H1 (cell line): Measurements from ENCODE around the gene COLQ. TPM values are rescaled to one million over a fixed set of nuclear protein-coding genes. Genes with fewer than 3 reads are reported as not detected.

Source experiments
- CTCF ChIA-PET: fragments of 300-600 bp; sonication (Branson Sonifier 250); formaldehyde crosslinking; loops from one replicate; lab custom pipeline; 2021; ENCODE audit not compliant: partially characterized antibody; lab: Charles Lee
- POLR2A ChIA-PET: fragments of 300-600 bp; sonication (Branson Sonifier 250); formaldehyde crosslinking; loops from one replicate; lab custom pipeline; 2021; ENCODE audit warnings: inconsistent platforms; ENCODE audit not compliant: partially characterized antibody; lab: Charles Lee
- DNase-seq, 2 experiments: peaks; one replicate each; pipeline versions ENCODE4 v3.0.0 to v3.0.0-alpha.2; 2010 to 2022; ENCODE audit warnings: low spot score in 2 of 2, low read depth in 1 of 2, mixed read lengths in 1 of 2
- FAIRE-seq: peaks from 2 replicates; lab custom pipeline; 2011; peaks lifted over from hg19 to GRCh38; lab: Jason Lieb, UNC
- H2AFZ ChIP-seq: 2 replicates; pipeline ENCODE4 v1.8.1; 2012; ENCODE audit warnings: low read length, inconsistent platforms
- H2AK5ac ChIP-seq: 2 replicates; pipeline ENCODE4 v1.6.1; 2013; ENCODE audit warnings: low read depth, low read length
- H2BK120ac ChIP-seq: replicated peaks from 2 replicates; pipeline ENCODE3; 2013; ENCODE audit warnings: low read depth, low read length, inconsistent platforms
- H2BK12ac ChIP-seq: 2 replicates; pipeline ENCODE4 v1.6.1; 2013; ENCODE audit warnings: low read depth, low read length
- H2BK15ac ChIP-seq: 2 replicates; pipeline ENCODE4 v1.6.1; 2013; ENCODE audit warnings: low read length
- H2BK20ac ChIP-seq: 2 replicates; pipeline ENCODE4 v1.6.1; 2013; ENCODE audit warnings: low read length
- H2BK5ac ChIP-seq: 2 replicates; pipeline ENCODE4 v1.6.1; 2013; ENCODE audit warnings: low read depth, low read length
- H3K14ac ChIP-seq: 2 replicates; pipeline ENCODE4 v1.6.1; 2013; ENCODE audit warnings: inconsistent platforms; ENCODE audit not compliant: insufficient read length
- H3K18ac ChIP-seq: 2 replicates; pipeline ENCODE4 v1.6.1; 2013; ENCODE audit warnings: low read length; ENCODE audit errors: extremely low read depth
- H3K23ac ChIP-seq: 2 replicates; pipeline ENCODE4 v1.6.1; 2013; ENCODE audit warnings: inconsistent platforms; ENCODE audit not compliant: insufficient read length
- H3K23me2 ChIP-seq: 2 replicates; pipeline ENCODE4 v1.6.1; 2013; ENCODE audit warnings: low read depth, low read length
- H3K27ac ChIP-seq: 2 replicates; pipeline ENCODE4 v1.6.1; 2011; ENCODE audit warnings: low read depth, low read length, inconsistent platforms
- H3K27me3 ChIP-seq, 4 experiments: replicated peaks in 1 of 4; 1 replicate in 1 of 4; 2 replicates in 3 of 4; pipeline versions ENCODE4 v1.6.1 to v1.8.1; 2011 to 2013; ENCODE audit warnings: low read length in 3 of 4, mild to moderate bottlenecking in 3 of 4, inconsistent platforms in 2 of 4, mixed read lengths in 2 of 4, moderate library complexity in 1 of 4; ENCODE audit not compliant: control insufficient read depth in 3 of 4, insufficient read depth in 3 of 4; ENCODE audit errors: extremely low read depth in 1 of 4
- H3K36me3 ChIP-seq, 4 experiments: 2 replicates each; pipeline versions ENCODE4 v1.6.1 to v1.8.1; 2011 to 2013; ENCODE audit warnings: mild to moderate bottlenecking in 4 of 4, low read length in 3 of 4, moderate library complexity in 2 of 4, control low read depth in 1 of 4, inconsistent platforms in 1 of 4; ENCODE audit not compliant: insufficient read depth in 4 of 4, control insufficient read depth in 2 of 4
- H3K4ac ChIP-seq: replicated peaks from 2 replicates; pipeline ENCODE3; 2013; ENCODE audit warnings: low read length, low read depth, mixed read lengths, inconsistent platforms; ENCODE audit not compliant: insufficient read length
- H3K4me1 ChIP-seq, 4 experiments: replicated peaks in 1 of 4; 1 replicate in 1 of 4; 2 replicates in 3 of 4; pipeline versions ENCODE4 v1.6.1 to v1.8.1; 2011 to 2013; ENCODE audit warnings: low read length in 3 of 4, inconsistent platforms in 2 of 4, mixed read lengths in 1 of 4; ENCODE audit not compliant: insufficient read depth in 4 of 4, control insufficient read depth in 3 of 4
- H3K4me2 ChIP-seq, 2 experiments: 2 replicates each; pipeline versions ENCODE4 v1.6.1 to v1.8.1; 2011 to 2013; ENCODE audit warnings: low read depth in 2 of 2, low read length in 2 of 2, control low read depth in 1 of 2, inconsistent platforms in 1 of 2, mild to moderate bottlenecking in 1 of 2; ENCODE audit not compliant: insufficient read depth in 1 of 2
- H3K4me3 ChIP-seq, 4 experiments: fragments of 200-600, 300-600 bp in 1 of 4; sonication (generic), shearing (Covaris generic), sonication (Bioruptor Twin) in 1 of 4; 2 replicates each; pipeline versions ENCODE4 v1.5.1 to v1.8.1; 2011 to 2016; ENCODE audit warnings: low read length in 4 of 4, low read depth in 3 of 4, control low read depth in 2 of 4, inconsistent platforms in 2 of 4, mild to moderate bottlenecking in 2 of 4, mixed read lengths in 1 of 4, moderate library complexity in 1 of 4; ENCODE audit not compliant: insufficient read depth in 2 of 4; ENCODE audit errors: extremely low read depth in 1 of 4
- H3K56ac ChIP-seq: replicated peaks from 2 replicates; pipeline ENCODE3; 2013; ENCODE audit warnings: low read depth, mild to moderate bottlenecking, mixed read lengths, low read length, inconsistent platforms; ENCODE audit not compliant: insufficient read length
- H3K79me1 ChIP-seq: 2 replicates; pipeline ENCODE4 v1.6.1; 2013; ENCODE audit warnings: low read depth, low read length, control low read depth
- H3K79me2 ChIP-seq, 2 experiments: 2 replicates each; pipeline versions ENCODE4 v1.6.1 to v1.8.1; 2012 to 2013; ENCODE audit warnings: low read length in 2 of 2, mild to moderate bottlenecking in 2 of 2, inconsistent platforms in 1 of 2; ENCODE audit not compliant: insufficient read depth in 2 of 2, control insufficient read depth in 1 of 2
- H3K9ac ChIP-seq, 4 experiments: replicated peaks in 1 of 4; 1 replicate in 1 of 4; 2 replicates in 3 of 4; pipeline versions ENCODE4 v1.6.1 to v1.8.1; 2011 to 2013; ENCODE audit warnings: low read depth in 3 of 4, low read length in 3 of 4, control low read depth in 2 of 4, mild to moderate bottlenecking in 2 of 4, moderate library complexity in 2 of 4, inconsistent platforms in 1 of 4; ENCODE audit errors: extremely low read depth in 1 of 4
- H3K9me3 ChIP-seq, 2 experiments: 2 replicates each; pipeline versions ENCODE4 v1.6.1 to v1.8.1; 2012 to 2013; ENCODE audit warnings: mild to moderate bottlenecking in 2 of 2, moderate library complexity in 2 of 2, control low read depth in 1 of 2, inconsistent platforms in 1 of 2, low read depth in 1 of 2, low read length in 1 of 2, mixed read lengths in 1 of 2; ENCODE audit not compliant: insufficient read depth in 2 of 2
- H4K20me1 ChIP-seq, 2 experiments: replicated peaks in 1 of 2; 2 replicates each; pipeline versions ENCODE3 to v1.8.1; 2011 to 2013; ENCODE audit warnings: inconsistent platforms in 2 of 2, low read length in 2 of 2, mild to moderate bottlenecking in 1 of 2; ENCODE audit not compliant: insufficient read depth in 2 of 2, control insufficient read depth in 1 of 2
- H4K5ac ChIP-seq: 2 replicates; pipeline ENCODE4 v1.6.1; 2013; ENCODE audit warnings: low read length, low read depth, mixed read lengths, inconsistent platforms; ENCODE audit not compliant: insufficient read length
- H4K8ac ChIP-seq: 2 replicates; pipeline ENCODE4 v1.8.0; 2013; ENCODE audit warnings: mild to moderate bottlenecking, moderate library complexity, low read length, inconsistent platforms; ENCODE audit not compliant: insufficient read depth; ENCODE audit errors: extremely low read depth
- H4K91ac ChIP-seq: replicated peaks from 2 replicates; pipeline ENCODE3; 2013; ENCODE audit warnings: low read length, mixed read lengths, inconsistent platforms; ENCODE audit not compliant: insufficient read length
- CBX8 ChIP-seq: fragments of 300-800, 300-1000 bp; sonication (generic); IDR thresholded peaks from 2 replicates; pipeline ENCODE4 v1.7.1; 2016; ENCODE audit warnings: low read depth, low read length, borderline replicate concordance
- FOSL1 ChIP-seq: IDR thresholded peaks from 2 replicates; pipeline ENCODE4 v1.6.1; 2011; ENCODE audit warnings: mild to moderate bottlenecking, low read depth, low read length, moderate library complexity; ENCODE audit not compliant: insufficient read depth
- polyA plus RNA-seq, 7 experiments: library from polyadenylated mRNA; depleted of rRNA in 3 of 7; stranded (reverse) in 5 of 7; unstranded in 2 of 7; fragments of >200 nt in 5 of 7; fragments of 200-250 nt in 2 of 7; gene quantifications; 1 replicate in 5 of 7; 2 replicates in 1 of 7; 4 replicates in 1 of 7; pipeline versions ENCODE4 v1.2.1 to v1.2.3, GENCODE V29; 2011 to 2013; ENCODE audit warnings: missing spikeins in 2 of 7, mixed read lengths in 2 of 7
- total RNA-seq: library from RNA; stranded (reverse); fragmentation: NEBNext Ultra II Directional; extraction: Animal tissue kit (Norgen Biotek cat#: 25700); gene quantifications from 2 replicates; pipeline ENCODE4 v1.2.1, GENCODE V29; 2021

The COLQ gene
- total and polyA plus RNA-seq, 2 of the 8 experiments (the other 6 are each of a cell fraction or from before 2014, with no cell fraction given): 1.5 to 1.9 TPM

DNA sequence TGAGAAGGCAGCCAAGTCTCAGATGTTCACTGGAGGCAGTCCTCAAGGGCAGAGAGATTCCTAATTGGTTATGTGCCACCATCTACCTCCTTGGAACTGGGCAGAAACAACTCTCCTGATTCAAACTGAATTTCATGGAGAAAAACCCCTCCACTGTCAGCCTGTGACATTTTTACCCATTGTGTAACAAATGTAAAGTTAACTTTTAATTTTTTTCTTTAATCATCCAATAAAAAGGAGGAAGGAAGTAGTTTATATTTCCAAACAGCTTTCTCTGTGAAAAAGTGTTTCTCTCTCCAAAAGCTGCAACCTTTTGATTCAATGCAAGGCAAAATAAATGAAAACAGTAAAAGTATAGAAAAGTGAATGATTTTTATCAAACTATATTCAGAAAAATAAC is 510 bp upstream of the COLQ start:
- ChIA-PET POLR2A (no interaction called here), CTCF (interaction anchor here (0.5 to 3.2 kb wide), 6 partner anchors 9 to 365 kb away, joined by 3 to 10 read pairs (median 5); no protein-coding TSS in a partner anchor)
- no peaks in the 10 kb centered on the region for H4K20me1 ChIP-seq
- H3K23ac ChIP-seq: no peak overlapping the region
- H3K4me3 ChIP-seq: no peak overlapping the region
- H2BK5ac ChIP-seq: no peak overlapping the region
- H3K79me1 ChIP-seq: no peaks in the 10 kb centered on the region
- H3K4ac ChIP-seq: no peak overlapping the region
- no peak overlapping the region for H2BK12ac ChIP-seq
- H3K27ac ChIP-seq: no peak overlapping the region
- no peak overlapping the region for H2BK20ac ChIP-seq
- no peaks in the 10 kb centered on the region for H3K36me3 ChIP-seq
- H3K9ac ChIP-seq: no peak overlapping the region
- H3K9me3 ChIP-seq: no peaks in the 10 kb centered on the region
- H3K4me1 ChIP-seq: peaks cover 2 to 12% (median 8%) of the 10 kb centered on the region in 4 experiments; a peak in 6 of 7 replicates
- H2AK5ac ChIP-seq: no peak overlapping the region
- no peak overlapping the region for H2BK15ac ChIP-seq
- H2AFZ ChIP-seq: no peak overlapping the region
- H3K27me3 ChIP-seq: peaks cover 2 to 17% (median 9%) of the 10 kb centered on the region in 4 experiments
- no peak for FAIRE-seq
- no peak overlapping the region for H3K56ac ChIP-seq
- no peak overlapping the region for H4K5ac ChIP-seq
- H3K4me2 ChIP-seq: peak overlapping the region in 1 of 2 experiments; percentile 58; a peak in 1 of 4 replicates
- no peak overlapping the region for H3K14ac ChIP-seq
- no peak overlapping the region for H2BK120ac ChIP-seq
- DNase-seq: no peak
- no peak overlapping the region for H4K91ac ChIP-seq
- H3K23me2 ChIP-seq: no peaks in the 10 kb centered on the region; the same call in 1 of the 2 replicates
- no peaks in the 10 kb centered on the region for H3K79me2 ChIP-seq
- H4K8ac ChIP-seq: no peak overlapping the region
- no peak overlapping the region for H3K18ac ChIP-seq
- TF ChIP-seq CBX8 (no peak), FOSL1 (no peak)
